NK-92 (cell line): ENCODE results near the gene OPALIN.

Experiments used
- DNase-seq: peaks from one replicate; lab custom pipeline; 2025; ENCODE audit not compliant: unreplicated experiment; lab: John Stamatoyannopoulos, UW

The OPALIN gene, protein sequence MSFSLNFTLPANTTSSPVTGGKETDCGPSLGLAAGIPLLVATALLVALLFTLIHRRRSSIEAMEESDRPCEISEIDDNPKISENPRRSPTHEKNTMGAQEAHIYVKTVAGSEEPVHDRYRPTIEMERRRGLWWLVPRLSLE

GRCh38 chr10:96358851-96359540 is at the start of gene OPALIN:
OPALIN (minus strand) TSS chr10:96359002; CDS start chr10:96358896, 106 bp downstream.
- no peak for DNase-seq

GRCh38 chr10:96408201-96408600 is 49.4 kb upstream of the OPALIN start:
- no peak for DNase-seq

GRCh38 chr10:96407560-96408069 is 48.8 kb upstream of the OPALIN start:
- no peak for DNase-seq

GRCh38 chr10:96406091-96406490 is 47.3 kb upstream of the OPALIN start:
- no peak for DNase-seq

- no peak for DNase-seq
Observed at GRCh38 chr10:96402417-96403305, 43.9 kb upstream of the OPALIN start.

- no peak for DNase-seq
Observed at GRCh38 chr10:96401036-96401435, 42.2 kb upstream of the OPALIN start.

DNA sequence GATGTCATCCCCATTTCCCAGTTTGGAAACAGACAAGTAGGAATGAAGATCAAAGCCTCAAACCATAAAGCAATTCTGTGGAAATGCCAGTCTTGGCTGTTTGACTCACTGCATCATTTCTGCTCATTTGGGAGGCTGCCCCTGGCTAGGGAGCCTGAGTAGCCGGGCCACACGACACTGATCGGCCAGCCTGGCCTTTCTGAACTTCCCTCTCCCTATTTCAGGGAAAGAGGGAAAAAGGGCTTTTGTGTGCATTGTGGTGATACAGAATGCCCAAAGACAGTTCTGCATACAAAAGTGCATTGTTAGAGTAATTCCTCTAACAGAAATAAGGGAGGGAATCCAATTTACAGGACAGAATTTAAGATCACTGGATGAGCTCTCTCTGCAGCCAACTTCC is 41.7 kb upstream of the OPALIN start:
- no peak for DNase-seq

- no peak for DNase-seq
Observed at GRCh38 chr10:96397902-96398301, 39.1 kb upstream of the OPALIN start.

DNA sequence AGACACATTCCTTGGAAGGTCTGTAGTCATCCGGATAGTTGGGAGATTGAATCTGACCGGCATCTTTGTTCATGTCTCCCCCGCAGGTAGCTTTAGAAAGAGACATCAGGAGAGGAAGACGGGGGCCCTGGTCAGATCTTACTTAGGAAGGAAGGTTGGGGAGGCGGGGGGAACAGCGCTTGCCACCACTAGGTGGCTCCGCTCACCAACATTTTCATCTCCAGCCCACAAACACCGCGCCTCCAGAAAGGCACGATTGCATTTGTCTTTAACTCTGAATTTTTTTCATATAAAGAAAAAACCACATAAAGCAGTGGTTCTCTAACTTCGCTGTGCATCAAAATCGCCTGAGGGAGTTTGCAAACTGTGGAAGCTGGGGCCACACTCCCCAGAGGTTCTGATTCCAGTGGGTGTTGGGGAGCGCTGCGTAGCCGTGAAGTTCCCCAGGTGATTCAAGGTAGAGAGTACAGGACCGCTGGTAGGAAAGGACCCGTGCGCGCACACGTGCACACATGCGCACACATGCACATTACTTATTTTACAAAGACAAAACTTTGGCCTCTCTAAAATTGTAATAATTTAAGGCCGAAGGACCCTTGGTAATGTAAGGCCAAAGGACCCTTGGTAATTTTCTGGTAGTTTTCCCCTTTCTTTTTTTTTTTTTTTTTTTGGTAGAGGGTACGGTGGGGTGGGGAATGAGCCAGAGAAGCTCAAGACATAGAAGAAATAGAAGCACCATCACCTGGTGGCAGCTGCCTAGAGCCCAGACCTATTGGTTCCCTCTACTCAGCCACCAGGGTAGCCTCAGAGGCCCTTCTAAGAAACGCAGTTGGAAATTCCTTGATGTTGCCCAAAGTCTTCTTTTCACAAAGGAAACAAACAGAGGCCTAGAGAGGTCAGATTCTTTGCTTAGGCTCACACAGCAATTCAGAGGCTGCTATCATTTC is 37.4 kb upstream of the OPALIN start:
- no peak for DNase-seq

GRCh38 chr10:96390460-96390864 is 31.7 kb upstream of the OPALIN start:
- no peak for DNase-seq

DNA sequence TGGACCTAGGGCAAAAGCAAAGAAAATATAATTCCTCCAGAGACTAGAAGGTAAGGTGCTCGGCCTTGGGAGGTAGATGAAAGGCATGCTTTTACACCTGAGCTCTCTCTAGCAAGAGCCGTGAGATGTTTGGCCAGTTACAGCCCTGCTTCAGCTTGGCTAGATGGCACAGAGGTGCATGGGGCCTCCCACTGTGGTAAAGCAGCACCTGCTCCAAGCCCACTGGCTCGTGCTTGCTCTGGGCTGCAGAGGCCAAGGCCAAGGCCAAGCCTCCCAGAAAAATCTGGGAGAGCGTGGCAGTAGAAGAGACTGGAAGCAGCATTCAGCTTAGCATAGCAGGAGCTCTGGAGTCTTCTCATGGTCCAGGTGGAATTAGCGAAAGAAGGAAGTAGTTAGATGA is 31.0 kb upstream of the OPALIN start:
- DNase-seq = no peak

GRCh38 chr10:96387601-96388000 is 28.8 kb upstream of the OPALIN start:
- DNase-seq = no peak

DNA sequence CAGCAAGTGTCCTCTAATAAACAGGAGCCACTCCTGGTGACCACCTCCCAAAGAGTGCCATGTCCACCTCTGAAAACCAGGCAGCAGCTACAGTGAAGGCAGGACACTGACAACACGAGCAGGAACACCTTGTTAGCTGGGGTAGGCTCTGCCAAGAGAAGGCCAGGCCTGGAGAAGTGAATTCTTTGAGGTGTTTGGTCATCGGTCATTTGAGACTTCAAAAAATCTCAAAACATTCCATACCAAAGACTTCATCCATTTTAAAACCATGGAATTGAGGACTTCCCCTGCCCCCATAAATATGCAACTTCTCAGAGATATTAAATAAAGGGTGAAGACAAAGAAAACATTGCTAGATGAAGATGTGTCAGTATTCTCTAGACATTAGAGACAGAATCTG is 28.4 kb upstream of the OPALIN start:
- no peak for DNase-seq

GRCh38 chr10:96384506-96384905 is 25.7 kb upstream of the OPALIN start:
- no peak for DNase-seq

DNA sequence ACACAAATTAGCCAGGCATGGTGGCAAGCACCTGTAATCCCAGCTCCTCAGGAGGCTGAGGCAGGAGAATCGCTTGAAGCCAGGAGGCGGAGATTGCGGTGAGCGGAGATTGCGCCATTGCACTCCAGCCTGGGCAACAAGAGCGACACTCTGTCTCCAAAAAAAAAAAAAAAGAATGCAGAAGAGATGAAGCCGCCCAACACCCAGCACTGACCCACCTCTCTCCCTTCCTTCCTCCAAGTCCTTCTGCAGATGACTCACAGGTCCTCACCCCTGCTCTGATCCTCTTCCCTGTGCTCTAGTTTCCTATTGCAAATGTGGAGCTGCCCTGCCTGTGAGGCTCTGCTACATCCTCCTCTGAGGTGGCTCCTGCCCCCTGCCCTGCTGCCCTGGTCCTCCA is 22.0 kb upstream of the OPALIN start:
- DNase-seq = no peak

DNA sequence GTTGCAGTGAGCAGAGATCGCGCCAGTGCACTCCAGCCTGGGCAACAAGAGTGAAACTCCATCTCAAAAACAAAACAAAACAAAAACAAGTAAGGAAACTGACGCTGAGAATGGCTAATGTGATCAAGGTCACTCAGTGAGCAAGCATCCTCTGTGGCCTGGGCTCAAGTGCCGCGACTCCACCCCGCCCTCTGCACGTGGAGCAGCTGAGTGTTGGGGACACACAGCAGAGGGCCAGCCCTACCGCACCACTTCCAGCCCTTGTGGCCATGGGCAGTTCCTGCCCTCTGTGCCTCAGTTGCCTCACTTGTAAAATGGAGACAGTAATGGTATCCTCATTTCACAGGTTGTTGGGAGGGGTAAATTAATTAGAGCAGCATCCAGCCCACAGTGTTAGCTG is 21.0 kb upstream of the OPALIN start:
- no peak for DNase-seq

- DNase-seq = no peak
Observed at GRCh38 chr10:96378741-96379140, 19.9 kb upstream of the OPALIN start.

GRCh38 chr10:96377816-96378294 is 19.1 kb upstream of the OPALIN start:
- no peak for DNase-seq

DNA sequence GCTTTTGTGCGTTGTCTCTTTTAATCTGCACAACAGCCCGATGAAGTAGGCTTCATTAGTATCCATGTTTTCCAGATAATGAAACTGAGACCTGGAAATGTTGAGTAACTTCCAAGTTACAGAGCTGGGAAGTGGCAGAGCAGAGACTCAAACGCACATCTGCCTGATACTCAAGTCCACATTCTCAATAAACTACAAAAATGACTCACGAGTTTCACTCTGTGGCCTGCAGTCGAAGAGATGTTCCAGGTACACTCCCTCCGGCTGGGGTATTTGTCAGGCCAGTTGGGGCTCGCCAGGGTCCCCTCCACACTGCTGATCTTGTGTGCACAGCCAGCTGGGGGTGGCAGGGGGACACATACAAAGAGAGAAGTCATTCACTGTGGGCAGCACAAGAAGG is 17.7 kb upstream of the OPALIN start:
- no peak for DNase-seq

DNA sequence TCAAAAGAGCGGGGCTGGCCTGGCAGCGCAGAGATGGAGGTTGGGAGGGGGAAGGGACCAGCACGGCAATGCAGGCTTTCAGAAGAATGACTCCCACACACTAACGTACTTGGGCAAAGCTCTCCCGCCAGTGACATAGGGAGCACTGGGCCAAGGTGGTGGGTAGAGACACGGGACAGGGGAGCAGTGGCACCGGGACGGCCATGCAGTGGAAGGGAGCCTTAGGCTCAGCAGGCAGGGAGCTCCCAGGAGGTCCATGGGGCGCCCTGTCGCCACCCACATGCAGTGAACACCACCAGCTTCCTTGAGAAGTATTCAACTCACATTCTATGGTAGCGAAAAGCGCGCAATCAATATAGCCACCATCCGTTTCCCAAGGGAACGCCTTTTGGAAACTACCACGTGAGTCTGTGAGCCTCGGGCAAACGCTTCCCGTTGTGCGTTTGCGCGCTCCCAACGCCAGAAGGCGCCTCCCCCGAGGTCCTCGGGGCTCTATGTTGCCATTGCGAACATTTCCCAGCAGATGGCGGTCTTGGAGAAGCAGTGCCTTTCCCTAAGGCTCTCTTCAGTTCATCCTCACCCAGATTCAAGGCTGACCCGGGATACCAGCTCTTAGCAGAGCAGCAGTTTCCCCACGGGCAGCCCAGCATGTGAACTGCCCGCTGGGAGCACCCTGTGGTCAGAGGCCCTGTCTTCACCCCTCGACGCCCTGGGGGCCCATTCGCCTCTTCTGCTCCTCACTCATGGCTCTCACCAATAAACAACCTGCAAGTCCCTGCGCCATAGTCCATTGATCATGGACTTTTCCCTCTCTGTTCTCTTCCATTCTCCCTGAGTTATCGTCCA is 16.4 kb upstream of the OPALIN start:
- no peak for DNase-seq
